Endodermal cell (in vitro differentiated cells): ENCODE data around the gene NIPSNAP3A. TPM values are rescaled to one million over a fixed set of nuclear protein-coding genes. Genes with fewer than 3 reads are reported as not detected.

Experiments used
- DNase-seq: peaks from one replicate; pipeline ENCODE4 v3.0.0-alpha.2; 2017
- H3K27ac ChIP-seq: 2 replicates; pipeline ENCODE4 v1.5.1; 2013; ENCODE audit warnings: mild to moderate bottlenecking, low read depth, low read length, moderate library complexity
- H3K27me3 ChIP-seq: 2 replicates; pipeline ENCODE4 v1.6.1; 2013; ENCODE audit warnings: mild to moderate bottlenecking, low read length, moderate library complexity; ENCODE audit not compliant: insufficient read depth, control insufficient read depth, poor library complexity, severe bottlenecking
- H3K36me3 ChIP-seq: 2 replicates; pipeline ENCODE4 v1.7.0; 2013; ENCODE audit warnings: mild to moderate bottlenecking, low read length, moderate library complexity; ENCODE audit not compliant: control insufficient read depth, insufficient read depth
- H3K4me1 ChIP-seq: one replicate; pipeline ENCODE4 v1.7.0; 2013; ENCODE audit warnings: low read length; ENCODE audit not compliant: control insufficient read depth, insufficient read depth
- H3K4me3 ChIP-seq: 2 replicates; pipeline ENCODE4 v1.5.1; 2013; ENCODE audit warnings: mild to moderate bottlenecking, low read length, moderate library complexity
- H3K9ac ChIP-seq: 2 replicates; pipeline ENCODE4 v1.6.1; 2013; ENCODE audit warnings: mild to moderate bottlenecking, low read length, moderate library complexity; ENCODE audit not compliant: poor library complexity, severe bottlenecking; ENCODE audit errors: extremely low read depth
- H3K9me3 ChIP-seq: 2 replicates; pipeline ENCODE4 v1.6.1; 2013; ENCODE audit warnings: mild to moderate bottlenecking, low read length, moderate library complexity; ENCODE audit not compliant: control insufficient read depth
- H3K27ac Mint-ChIP-seq: 2 replicates; pipeline ENCODE4 v1.8.0; 2020; ENCODE audit warnings: mixed read lengths
- H3K27me3 Mint-ChIP-seq: 2 replicates; pipeline ENCODE4 v1.8.0; 2021; ENCODE audit warnings: mild to moderate bottlenecking, mixed read lengths; ENCODE audit not compliant: insufficient read depth
- H3K36me3 Mint-ChIP-seq: 2 replicates; pipeline ENCODE4 v1.8.0; 2020; ENCODE audit warnings: low read depth, mixed read lengths
- H3K4me1 Mint-ChIP-seq: 2 replicates; pipeline ENCODE4 v1.8.0; 2020; ENCODE audit warnings: mixed read lengths
- H3K4me3 Mint-ChIP-seq: 2 replicates; pipeline ENCODE4 v1.8.0; 2020; ENCODE audit warnings: mild to moderate bottlenecking, moderate library complexity, mixed read lengths
- H3K9me3 Mint-ChIP-seq: 2 replicates; pipeline ENCODE4 v1.8.0; 2020; ENCODE audit warnings: mild to moderate bottlenecking, mixed read lengths
- CTCF ChIP-seq: fragments of 200-600 bp; sonication (generic); conservative IDR thresholded peaks from 2 replicates; pipeline ENCODE4 v1.5.0; 2021; ENCODE audit warnings: antibody characterized with exemption, mild to moderate bottlenecking
- WGBS, 2 experiments: methylation state at CpG; one replicate each; pipeline versions ENCODE4 v1.1.5 to v1.1.7; 2013; ENCODE audit warnings: missing lambda C conversion rate in 2 of 2, mixed read lengths in 1 of 2; ENCODE audit not compliant: insufficient coverage in 1 of 2, insufficient read length in 1 of 2; 5-methylcytosine and 5-hydroxymethylcytosine counted together
- total RNA-seq, 2 donors: library from RNA; stranded (reverse); fragmentation: NEBNext Ultra II Directional in 1 of 2; extraction: Animal tissue kit (Norgen Biotek cat#: 25700) in 1 of 2; gene quantifications; 2 replicates in 1 of 2; 3 replicates in 1 of 2; pipeline ENCODE4 v1.2.1, GENCODE V29; 2021

Gene NIPSNAP3A
- total RNA-seq, 2 donors from 2014 or later: 18.8 to 20.5 TPM

- H3K27me3 Mint-ChIP-seq: peaks cover 14% of the 10 kb centered on the region
- no peak overlapping the region for H3K27ac Mint-ChIP-seq
- no peaks in the 10 kb centered on the region for H3K9me3 Mint-ChIP-seq
- no peak overlapping the region for H3K4me3 Mint-ChIP-seq
- no peak for TF ChIP-seq CTCF
- no peaks in the 10 kb centered on the region for H3K36me3 Mint-ChIP-seq
- no peak overlapping the region for H3K27ac ChIP-seq
- H3K4me1 Mint-ChIP-seq: no peaks in the 10 kb centered on the region
- no peak overlapping the region for H3K9ac ChIP-seq
- no peak for DNase-seq
- no peaks in the 10 kb centered on the region for H3K4me1 ChIP-seq
- H3K4me3 ChIP-seq: no peak overlapping the region
- peaks cover 7% of the 10 kb centered on the region for H3K27me3 ChIP-seq
- no peaks in the 10 kb centered on the region for H3K36me3 ChIP-seq
- no peaks in the 10 kb centered on the region for H3K9me3 ChIP-seq
- 86 to 89% methylated on average over 4 of the region's 4 CpGs for WGBS, 2 experiments
Observed at GRCh38 chr9:104711604-104712003, 35.9 kb upstream of the NIPSNAP3A start.

GRCh38 chr9:104725014-104725413, 22.5 kb upstream of the NIPSNAP3A start:
- Mint-ChIP-seq H3K9me3 (no peaks in the 10 kb centered on the region), H3K27ac (no peak overlapping the region), H3K36me3 (no peaks in the 10 kb centered on the region), H3K27me3 (peaks cover 2% of the 10 kb centered on the region), H3K4me1 (peaks cover 5% of the 10 kb centered on the region), H3K4me3 (no peak overlapping the region)
- no peak overlapping the region for H3K27ac ChIP-seq
- TF ChIP-seq CTCF: no peak
- H3K27me3 ChIP-seq: no peaks in the 10 kb centered on the region
- no peak overlapping the region for H3K4me3 ChIP-seq
- DNase-seq: no peak
- 67 to 87% methylated on average over 1 to 5 of the region's 5 CpGs for WGBS, 2 experiments
- H3K4me1 ChIP-seq: no peaks in the 10 kb centered on the region
- no peak overlapping the region for H3K9ac ChIP-seq
- no peaks in the 10 kb centered on the region for H3K36me3 ChIP-seq
- H3K9me3 ChIP-seq: no peaks in the 10 kb centered on the region

GRCh38 chr9:104738452-104738851, 9.0 kb upstream of the NIPSNAP3A start:
- H3K9me3 Mint-ChIP-seq: no peaks in the 10 kb centered on the region
- Histone ChIP-seq H3K27ac (no peak overlapping the region), H3K27me3 (peaks cover 24% of the 10 kb centered on the region), H3K4me1 (no peaks in the 10 kb centered on the region), H3K4me3 (no peak overlapping the region), H3K9ac (no peak overlapping the region), H3K36me3 (no peaks in the 10 kb centered on the region), H3K9me3 (no peaks in the 10 kb centered on the region)
- H3K4me3 Mint-ChIP-seq: no peak overlapping the region
- 64 to 78% methylated on average over 3 of the region's 3 CpGs for WGBS, 2 experiments
- no peak overlapping the region for H3K27ac Mint-ChIP-seq
- DNase-seq: peak; percentile 60
- TF ChIP-seq CTCF: no peak
- peaks cover 35% of the 10 kb centered on the region for H3K27me3 Mint-ChIP-seq
- no peaks in the 10 kb centered on the region for H3K36me3 Mint-ChIP-seq
- peaks cover 9% of the 10 kb centered on the region for H3K4me1 Mint-ChIP-seq
